H1 (cell line): ENCODE results near the gene TNFSF18. TPM values are rescaled to one million over a fixed set of nuclear protein-coding genes. Genes with fewer than 3 reads are reported as not detected.

Source experiments
- CTCF ChIA-PET: fragments of 300-600 bp; sonication (Branson Sonifier 250); formaldehyde crosslinking; loops from one replicate; lab custom pipeline; 2021; ENCODE audit not compliant: partially characterized antibody; lab: Charles Lee
- POLR2A ChIA-PET: fragments of 300-600 bp; sonication (Branson Sonifier 250); formaldehyde crosslinking; loops from one replicate; lab custom pipeline; 2021; ENCODE audit warnings: inconsistent platforms; ENCODE audit not compliant: partially characterized antibody; lab: Charles Lee
- DNase-seq, 2 experiments: peaks; one replicate each; pipeline versions ENCODE4 v3.0.0 to v3.0.0-alpha.2; 2010 to 2022; ENCODE audit warnings: low spot score in 2 of 2, low read depth in 1 of 2, mixed read lengths in 1 of 2
- FAIRE-seq: peaks from 2 replicates; lab custom pipeline; 2011; peaks lifted over from hg19 to GRCh38; lab: Jason Lieb, UNC
- H2AFZ ChIP-seq: 2 replicates; pipeline ENCODE4 v1.8.1; 2012; ENCODE audit warnings: low read length, inconsistent platforms
- H2AK5ac ChIP-seq: 2 replicates; pipeline ENCODE4 v1.6.1; 2013; ENCODE audit warnings: low read depth, low read length
- H2BK120ac ChIP-seq: replicated peaks from 2 replicates; pipeline ENCODE3; 2013; ENCODE audit warnings: low read depth, low read length, inconsistent platforms
- H2BK12ac ChIP-seq: 2 replicates; pipeline ENCODE4 v1.6.1; 2013; ENCODE audit warnings: low read depth, low read length
- H2BK15ac ChIP-seq: 2 replicates; pipeline ENCODE4 v1.6.1; 2013; ENCODE audit warnings: low read length
- H2BK20ac ChIP-seq: 2 replicates; pipeline ENCODE4 v1.6.1; 2013; ENCODE audit warnings: low read length
- H2BK5ac ChIP-seq: 2 replicates; pipeline ENCODE4 v1.6.1; 2013; ENCODE audit warnings: low read depth, low read length
- H3K14ac ChIP-seq: 2 replicates; pipeline ENCODE4 v1.6.1; 2013; ENCODE audit warnings: inconsistent platforms; ENCODE audit not compliant: insufficient read length
- H3K18ac ChIP-seq: 2 replicates; pipeline ENCODE4 v1.6.1; 2013; ENCODE audit warnings: low read length; ENCODE audit errors: extremely low read depth
- H3K23ac ChIP-seq: 2 replicates; pipeline ENCODE4 v1.6.1; 2013; ENCODE audit warnings: inconsistent platforms; ENCODE audit not compliant: insufficient read length
- H3K23me2 ChIP-seq: 2 replicates; pipeline ENCODE4 v1.6.1; 2013; ENCODE audit warnings: low read depth, low read length
- H3K27ac ChIP-seq: 2 replicates; pipeline ENCODE4 v1.6.1; 2011; ENCODE audit warnings: low read depth, low read length, inconsistent platforms
- H3K27me3 ChIP-seq, 4 experiments: replicated peaks in 1 of 4; 1 replicate in 1 of 4; 2 replicates in 3 of 4; pipeline versions ENCODE4 v1.6.1 to v1.8.1; 2011 to 2013; ENCODE audit warnings: low read length in 3 of 4, mild to moderate bottlenecking in 3 of 4, inconsistent platforms in 2 of 4, mixed read lengths in 2 of 4, moderate library complexity in 1 of 4; ENCODE audit not compliant: control insufficient read depth in 3 of 4, insufficient read depth in 3 of 4; ENCODE audit errors: extremely low read depth in 1 of 4
- H3K36me3 ChIP-seq, 4 experiments: 2 replicates each; pipeline versions ENCODE4 v1.6.1 to v1.8.1; 2011 to 2013; ENCODE audit warnings: mild to moderate bottlenecking in 4 of 4, low read length in 3 of 4, moderate library complexity in 2 of 4, control low read depth in 1 of 4, inconsistent platforms in 1 of 4; ENCODE audit not compliant: insufficient read depth in 4 of 4, control insufficient read depth in 2 of 4
- H3K4ac ChIP-seq: replicated peaks from 2 replicates; pipeline ENCODE3; 2013; ENCODE audit warnings: low read length, low read depth, mixed read lengths, inconsistent platforms; ENCODE audit not compliant: insufficient read length
- H3K4me1 ChIP-seq, 4 experiments: replicated peaks in 1 of 4; 1 replicate in 1 of 4; 2 replicates in 3 of 4; pipeline versions ENCODE4 v1.6.1 to v1.8.1; 2011 to 2013; ENCODE audit warnings: low read length in 3 of 4, inconsistent platforms in 2 of 4, mixed read lengths in 1 of 4; ENCODE audit not compliant: insufficient read depth in 4 of 4, control insufficient read depth in 3 of 4
- H3K4me2 ChIP-seq, 2 experiments: 2 replicates each; pipeline versions ENCODE4 v1.6.1 to v1.8.1; 2011 to 2013; ENCODE audit warnings: low read depth in 2 of 2, low read length in 2 of 2, control low read depth in 1 of 2, inconsistent platforms in 1 of 2, mild to moderate bottlenecking in 1 of 2; ENCODE audit not compliant: insufficient read depth in 1 of 2
- H3K4me3 ChIP-seq, 4 experiments: fragments of 200-600, 300-600 bp in 1 of 4; sonication (generic), shearing (Covaris generic), sonication (Bioruptor Twin) in 1 of 4; 2 replicates each; pipeline versions ENCODE4 v1.5.1 to v1.8.1; 2011 to 2016; ENCODE audit warnings: low read length in 4 of 4, low read depth in 3 of 4, control low read depth in 2 of 4, inconsistent platforms in 2 of 4, mild to moderate bottlenecking in 2 of 4, mixed read lengths in 1 of 4, moderate library complexity in 1 of 4; ENCODE audit not compliant: insufficient read depth in 2 of 4; ENCODE audit errors: extremely low read depth in 1 of 4
- H3K56ac ChIP-seq: replicated peaks from 2 replicates; pipeline ENCODE3; 2013; ENCODE audit warnings: low read depth, mild to moderate bottlenecking, mixed read lengths, low read length, inconsistent platforms; ENCODE audit not compliant: insufficient read length
- H3K79me1 ChIP-seq: 2 replicates; pipeline ENCODE4 v1.6.1; 2013; ENCODE audit warnings: low read depth, low read length, control low read depth
- H3K79me2 ChIP-seq, 2 experiments: 2 replicates each; pipeline versions ENCODE4 v1.6.1 to v1.8.1; 2012 to 2013; ENCODE audit warnings: low read length in 2 of 2, mild to moderate bottlenecking in 2 of 2, inconsistent platforms in 1 of 2; ENCODE audit not compliant: insufficient read depth in 2 of 2, control insufficient read depth in 1 of 2
- H3K9ac ChIP-seq, 4 experiments: replicated peaks in 1 of 4; 1 replicate in 1 of 4; 2 replicates in 3 of 4; pipeline versions ENCODE4 v1.6.1 to v1.8.1; 2011 to 2013; ENCODE audit warnings: low read depth in 3 of 4, low read length in 3 of 4, control low read depth in 2 of 4, mild to moderate bottlenecking in 2 of 4, moderate library complexity in 2 of 4, inconsistent platforms in 1 of 4; ENCODE audit errors: extremely low read depth in 1 of 4
- H3K9me3 ChIP-seq, 2 experiments: 2 replicates each; pipeline versions ENCODE4 v1.6.1 to v1.8.1; 2012 to 2013; ENCODE audit warnings: mild to moderate bottlenecking in 2 of 2, moderate library complexity in 2 of 2, control low read depth in 1 of 2, inconsistent platforms in 1 of 2, low read depth in 1 of 2, low read length in 1 of 2, mixed read lengths in 1 of 2; ENCODE audit not compliant: insufficient read depth in 2 of 2
- H4K20me1 ChIP-seq, 2 experiments: replicated peaks in 1 of 2; 2 replicates each; pipeline versions ENCODE3 to v1.8.1; 2011 to 2013; ENCODE audit warnings: inconsistent platforms in 2 of 2, low read length in 2 of 2, mild to moderate bottlenecking in 1 of 2; ENCODE audit not compliant: insufficient read depth in 2 of 2, control insufficient read depth in 1 of 2
- H4K5ac ChIP-seq: 2 replicates; pipeline ENCODE4 v1.6.1; 2013; ENCODE audit warnings: low read length, low read depth, mixed read lengths, inconsistent platforms; ENCODE audit not compliant: insufficient read length
- H4K8ac ChIP-seq: 2 replicates; pipeline ENCODE4 v1.8.0; 2013; ENCODE audit warnings: mild to moderate bottlenecking, moderate library complexity, low read length, inconsistent platforms; ENCODE audit not compliant: insufficient read depth; ENCODE audit errors: extremely low read depth
- H4K91ac ChIP-seq: replicated peaks from 2 replicates; pipeline ENCODE3; 2013; ENCODE audit warnings: low read length, mixed read lengths, inconsistent platforms; ENCODE audit not compliant: insufficient read length
- FOSL1 ChIP-seq: IDR thresholded peaks from 2 replicates; pipeline ENCODE4 v1.6.1; 2011; ENCODE audit warnings: mild to moderate bottlenecking, low read depth, low read length, moderate library complexity; ENCODE audit not compliant: insufficient read depth
- KDM1A ChIP-seq: fragments of 200-600, 300-600 bp; sonication (generic); IDR thresholded peaks from 2 replicates; pipeline ENCODE4 v1.7.1; 2016; ENCODE audit warnings: mild to moderate bottlenecking, low read length, borderline replicate concordance
- TAF7 ChIP-seq: optimal IDR thresholded peaks from 2 replicates; pipeline ENCODE3; 2011; ENCODE audit warnings: low read depth, mild to moderate bottlenecking, inconsistent platforms, low read length, moderate library complexity, borderline replicate concordance
- WGBS, 2 experiments: shearing (Covaris generic) in 1 of 2; methylation state at CpG; one replicate each; pipeline versions ENCODE4 v1.1.6 to v1.1.7; 2013 to 2015; ENCODE audit warnings: low lambda C conversion rate in 2 of 2, mixed read lengths in 2 of 2, inconsistent platforms in 1 of 2, low coverage in 1 of 2, missing lambda C conversion rate in 1 of 2; ENCODE audit not compliant: insufficient replicate concordance in 2 of 2, insufficient coverage in 1 of 2, insufficient read length in 1 of 2; ENCODE audit errors: extremely low coverage in 1 of 2, missing lambda C conversion rate in 1 of 2; 5-methylcytosine and 5-hydroxymethylcytosine counted together
- polyA plus RNA-seq, 7 experiments: library from polyadenylated mRNA; depleted of rRNA in 3 of 7; stranded (reverse) in 5 of 7; unstranded in 2 of 7; fragments of >200 nt in 5 of 7; fragments of 200-250 nt in 2 of 7; gene quantifications; 1 replicate in 5 of 7; 2 replicates in 1 of 7; 4 replicates in 1 of 7; pipeline versions ENCODE4 v1.2.1 to v1.2.3, GENCODE V29; 2011 to 2013; ENCODE audit warnings: missing spikeins in 2 of 7, mixed read lengths in 2 of 7
- total RNA-seq: library from RNA; stranded (reverse); fragmentation: NEBNext Ultra II Directional; extraction: Animal tissue kit (Norgen Biotek cat#: 25700); gene quantifications from 2 replicates; pipeline ENCODE4 v1.2.1, GENCODE V29; 2021
- TF ChIP-seq, protein P1 (sequence below): IDR thresholded peaks from 2 replicates; pipeline ENCODE4 v1.6.1; 2011; ENCODE audit warnings: low read depth, mild to moderate bottlenecking, low read length; ENCODE audit not compliant: insufficient read depth

Gene TNFSF18
- total and polyA plus RNA-seq, 2 of the 8 experiments (the other 6 are each of a cell fraction or from before 2014, with no cell fraction given), result not detected

DNA sequence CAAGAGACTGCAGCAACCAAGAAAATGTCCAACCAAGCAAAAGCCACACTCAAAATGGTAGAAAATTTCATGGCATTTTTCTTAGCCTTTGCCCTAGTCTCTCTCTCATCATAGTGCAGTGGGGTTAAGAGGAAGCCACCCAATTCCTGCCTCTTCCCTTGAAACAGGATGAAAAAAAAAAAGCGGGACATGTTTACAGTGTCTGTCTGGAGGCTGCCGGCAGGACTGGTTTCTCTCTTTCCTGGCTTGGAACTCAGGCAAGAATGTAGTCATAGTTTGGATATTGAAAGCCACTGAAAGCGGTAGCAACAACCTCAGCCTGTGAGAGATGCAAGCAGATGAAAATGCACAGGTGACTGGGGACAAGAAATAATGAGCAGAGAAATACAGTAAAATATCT lies 13.3 kb upstream of the TNFSF18 start:
- no peak overlapping the region for H4K5ac ChIP-seq
- no peak overlapping the region for H4K91ac ChIP-seq
- no peaks in the 10 kb centered on the region for H3K23me2 ChIP-seq
- no peaks in the 10 kb centered on the region for H3K79me2 ChIP-seq
- H3K14ac ChIP-seq, result no peak overlapping the region
- no peak overlapping the region for H2BK12ac ChIP-seq
- H3K27ac ChIP-seq, result no peak overlapping the region
- no peak overlapping the region; the same call in 1 of the 2 replicates for H2AFZ ChIP-seq
- FAIRE-seq, result no peak
- no peak overlapping the region for H3K56ac ChIP-seq
- H4K8ac ChIP-seq, result no peak overlapping the region
- H3K18ac ChIP-seq, result no peak overlapping the region
- H3K79me1 ChIP-seq, result no peaks in the 10 kb centered on the region
- no peak for DNase-seq
- TF ChIP-seq FOSL1 (no peak), TAF7 (no peak), KDM1A (no peak)
- TF ChIP-seq, protein P1, sequence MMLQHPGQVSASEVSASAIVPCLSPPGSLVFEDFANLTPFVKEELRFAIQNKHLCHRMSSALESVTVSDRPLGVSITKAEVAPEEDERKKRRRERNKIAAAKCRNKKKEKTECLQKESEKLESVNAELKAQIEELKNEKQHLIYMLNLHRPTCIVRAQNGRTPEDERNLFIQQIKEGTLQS, result no peak
- no peak overlapping the region for H3K4me3 ChIP-seq
- H3K36me3 ChIP-seq, result no peaks in the 10 kb centered on the region
- no peak overlapping the region for H2BK120ac ChIP-seq
- no peak overlapping the region for H2BK5ac ChIP-seq
- H3K23ac ChIP-seq, result no peak overlapping the region
- CTCF ChIA-PET, result no interaction called here
- H3K4me2 ChIP-seq, result no peak overlapping the region
- POLR2A ChIA-PET, result no interaction called here
- no peaks in the 10 kb centered on the region for H3K9me3 ChIP-seq
- H2AK5ac ChIP-seq, result no peak overlapping the region
- H3K9ac ChIP-seq, result no peak overlapping the region
- H3K4me1 ChIP-seq, result no peaks in the 10 kb centered on the region
- no peak overlapping the region for H3K4ac ChIP-seq
- no peaks in the 10 kb centered on the region for H4K20me1 ChIP-seq
- H2BK15ac ChIP-seq, result no peak overlapping the region
- H2BK20ac ChIP-seq, result no peak overlapping the region
- H3K27me3 ChIP-seq, result no peaks in the 10 kb centered on the region
- WGBS, 2 experiments, result 91% methylated on average over 3 of the region's 3 CpGs; no CpG with 5 or more reads in 1 of the 2 experiments
